Lower lobe of right lung (tissue), 2 donors: ENCODE measurements around the gene LKAAEAR1. TPM values are rescaled to one million over a fixed set of nuclear protein-coding genes. Genes with fewer than 3 reads are reported as not detected.
"Not testable (repeated sequence)": the region's sequence is repeated elsewhere in the genome, so short reads cannot be mapped to it uniquely, and the experiment has no call there.

Source experiments
- ATAC-seq, 2 donors: fragments of 200-7000 bp; cut with Tn5 transposase; one replicate each; pipeline ENCODE4 v1.9.1; 2020 to 2022; ENCODE audit warnings: mild to moderate bottlenecking in 2 of 2, moderate library complexity in 2 of 2
- DNase-seq: peaks from one replicate; pipeline ENCODE4 v3.0.0-alpha.2; 2020
- H3K27ac ChIP-seq: fragments of 200-600 bp; one replicate; pipeline ENCODE4 v1.8.0; 2022
- H3K27me3 ChIP-seq: fragments of 200-600 bp; one replicate; pipeline ENCODE4 v1.8.0; 2022; ENCODE audit warnings: low read depth
- H3K36me3 ChIP-seq: fragments of 200-600 bp; one replicate; pipeline ENCODE4 v1.8.0; 2022; ENCODE audit warnings: mild to moderate bottlenecking
- H3K4me1 ChIP-seq: fragments of 200-600 bp; one replicate; pipeline ENCODE4 v1.8.0; 2022
- H3K4me3 ChIP-seq: fragments of 200-600 bp; one replicate; pipeline ENCODE4 v1.8.0; 2022; ENCODE audit warnings: mild to moderate bottlenecking
- H3K9me3 ChIP-seq: fragments of 200-600 bp; one replicate; pipeline ENCODE4 v1.8.0; 2022
- intact Hi-C: fragments of 100-400 bp; cut with DNase I; formaldehyde crosslinking; loops from one replicate; pipeline ENCODE4 v1.11.0; 2022
- total RNA-seq: library from RNA; stranded (reverse); fragmentation: NEBNext Ultra II Directional; extraction: Animal tissue kit (Norgen Biotek cat#: 25700); gene quantifications from one replicate; pipeline ENCODE4 v1.2.1, GENCODE V29; 2021
- TF ChIP-seq, protein P1 (sequence below): fragments of 200-600 bp; IDR thresholded peaks from one replicate; pipeline ENCODE4 v1.8.0; 2022; ENCODE audit warnings: antibody characterized with exemption, mild to moderate bottlenecking
- donor health status: DM: no; HTN: yes; CAD: no; lungs with severe emphysema.

Gene LKAAEAR1
- total RNA-seq, 1 donor from 2014 or later, result 0.97 TPM

DNA sequence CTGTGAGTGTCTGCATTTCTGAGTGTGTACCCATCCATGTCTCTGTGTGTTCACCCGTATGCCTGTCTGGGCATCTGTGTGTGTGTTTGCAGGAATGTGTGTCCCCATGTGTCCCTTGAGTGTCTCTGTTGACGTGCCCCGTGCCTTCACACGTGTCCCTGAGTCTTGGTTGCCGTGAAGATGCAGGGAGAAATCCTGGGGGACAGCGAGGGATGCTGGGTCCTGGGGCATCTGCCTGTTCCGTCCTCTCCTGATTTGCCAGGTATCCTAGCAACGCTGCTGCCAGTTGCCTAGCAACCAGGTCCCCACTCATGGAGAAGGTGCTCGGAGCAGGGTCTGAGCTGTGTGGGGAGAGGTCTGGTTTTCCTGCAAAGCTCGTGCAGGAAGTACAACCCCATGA is 6.0 kb upstream of the LKAAEAR1 start:
- no peaks in the 10 kb centered on the region for H3K4me1 ChIP-seq
- TF ChIP-seq, protein P1, sequence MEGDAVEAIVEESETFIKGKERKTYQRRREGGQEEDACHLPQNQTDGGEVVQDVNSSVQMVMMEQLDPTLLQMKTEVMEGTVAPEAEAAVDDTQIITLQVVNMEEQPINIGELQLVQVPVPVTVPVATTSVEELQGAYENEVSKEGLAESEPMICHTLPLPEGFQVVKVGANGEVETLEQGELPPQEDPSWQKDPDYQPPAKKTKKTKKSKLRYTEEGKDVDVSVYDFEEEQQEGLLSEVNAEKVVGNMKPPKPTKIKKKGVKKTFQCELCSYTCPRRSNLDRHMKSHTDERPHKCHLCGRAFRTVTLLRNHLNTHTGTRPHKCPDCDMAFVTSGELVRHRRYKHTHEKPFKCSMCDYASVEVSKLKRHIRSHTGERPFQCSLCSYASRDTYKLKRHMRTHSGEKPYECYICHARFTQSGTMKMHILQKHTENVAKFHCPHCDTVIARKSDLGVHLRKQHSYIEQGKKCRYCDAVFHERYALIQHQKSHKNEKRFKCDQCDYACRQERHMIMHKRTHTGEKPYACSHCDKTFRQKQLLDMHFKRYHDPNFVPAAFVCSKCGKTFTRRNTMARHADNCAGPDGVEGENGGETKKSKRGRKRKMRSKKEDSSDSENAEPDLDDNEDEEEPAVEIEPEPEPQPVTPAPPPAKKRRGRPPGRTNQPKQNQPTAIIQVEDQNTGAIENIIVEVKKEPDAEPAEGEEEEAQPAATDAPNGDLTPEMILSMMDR, result no peak
- no peak overlapping the region for H3K27ac ChIP-seq
- H3K4me3 ChIP-seq, result no peak overlapping the region
- H3K9me3 ChIP-seq, result no peaks in the 10 kb centered on the region
- no peak for ATAC-seq
- DNase-seq, result no peak
- intact Hi-C loops, result no loop called here
- peaks cover 14% of the 10 kb centered on the region for H3K27me3 ChIP-seq
- H3K36me3 ChIP-seq, result no peaks in the 10 kb centered on the region

- ATAC-seq, H3K4me3 ChIP-seq, DNase-seq, intact Hi-C loops, H3K9me3 ChIP-seq, H3K27ac ChIP-seq, H3K36me3 ChIP-seq: not testable (repeated sequence)
- Histone ChIP-seq H3K27me3 (peaks cover 29% of the 10 kb centered on the region), H3K4me1 (peaks cover 12% of the 10 kb centered on the region)
Observed at GRCh38 chr20:64088586-64088985, 4.4 kb upstream of the LKAAEAR1 start.

GRCh38 chr20:64087226-64087825 is 3.1 kb upstream of the LKAAEAR1 start:
- H3K27ac ChIP-seq, DNase-seq, H3K36me3 ChIP-seq, H3K4me3 ChIP-seq, intact Hi-C loops, ATAC-seq, H3K9me3 ChIP-seq: not testable (repeated sequence)
- Histone ChIP-seq H3K27me3 (peaks cover 29% of the 10 kb centered on the region), H3K4me1 (peaks cover 22% of the 10 kb centered on the region)

DNA sequence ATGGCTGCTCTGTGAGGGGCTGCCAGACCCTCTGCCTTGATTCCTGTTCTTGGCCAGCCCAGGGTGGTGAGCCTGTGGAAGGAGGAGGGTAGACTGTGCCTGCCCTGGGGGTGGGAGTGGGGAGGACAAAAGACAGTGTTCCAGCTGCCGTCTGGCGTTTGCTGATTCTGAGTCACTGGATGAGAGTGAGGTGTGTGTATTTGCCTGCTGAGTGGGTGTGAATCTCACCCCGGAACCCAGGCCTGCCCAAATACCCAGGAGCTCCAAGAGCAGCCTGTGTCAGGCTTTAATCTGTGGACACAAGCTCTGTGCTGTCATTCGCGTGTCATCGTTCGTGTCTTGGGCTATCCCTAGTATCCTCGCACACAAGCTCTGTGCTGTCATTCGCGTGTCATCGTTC is 2.6 kb upstream of the LKAAEAR1 start:
- Histone ChIP-seq H3K27ac (no peak overlapping the region), H3K4me3 (no peak overlapping the region), H3K36me3 (no peaks in the 10 kb centered on the region), H3K9me3 (no peaks in the 10 kb centered on the region), H3K4me1 (peaks cover 27% of the 10 kb centered on the region), H3K27me3 (peaks cover 29% of the 10 kb centered on the region)
- DNase-seq (no peak), ATAC-seq (no peak)
- TF ChIP-seq, protein P1, result no peak
- intact Hi-C loops, result no loop called here

DNA sequence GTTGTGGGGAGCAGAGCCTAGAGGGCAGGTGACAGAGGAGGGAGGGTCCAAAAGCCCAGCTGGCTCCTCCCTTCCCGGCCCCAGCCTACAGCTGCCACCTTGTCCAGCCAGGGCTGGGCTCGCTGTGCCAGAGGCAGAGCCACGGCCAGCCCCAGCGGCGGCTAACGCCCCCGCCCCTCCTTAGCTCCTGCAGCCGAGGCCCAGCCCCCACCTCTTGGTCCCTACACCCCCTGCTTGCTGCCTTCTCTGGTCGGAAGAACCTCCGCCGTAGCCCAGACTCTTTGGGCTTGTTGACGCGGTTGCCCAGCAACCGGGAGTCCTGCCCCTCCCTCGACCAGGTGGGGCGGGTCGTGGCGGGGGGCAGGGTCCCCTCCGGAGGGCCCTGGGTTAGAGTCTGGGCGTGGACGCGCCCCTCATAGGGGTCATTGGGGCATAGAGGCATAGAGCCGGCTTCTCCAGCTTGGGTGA is 521 bp upstream of the LKAAEAR1 start:
- intact Hi-C loops, result no loop called here
- Histone ChIP-seq H3K4me3 (no peak overlapping the region), H3K4me1 (peaks cover 27% of the 10 kb centered on the region), H3K36me3 (no peaks in the 10 kb centered on the region), H3K9me3 (no peaks in the 10 kb centered on the region), H3K27ac (no peak overlapping the region), H3K27me3 (peaks cover 29% of the 10 kb centered on the region)
- TF ChIP-seq, protein P1, result no peak
- DNase-seq (no peak), ATAC-seq (no peak)

GRCh38 chr20:64083378-64083803 is 807 bp downstream of the LKAAEAR1 start:
- TF ChIP-seq, protein P1, result peak; percentile 72
- Histone ChIP-seq H3K4me3 (peak overlapping the region; percentile 60), H3K9me3 (no peaks in the 10 kb centered on the region), H3K4me1 (peaks cover 35% of the 10 kb centered on the region), H3K36me3 (no peaks in the 10 kb centered on the region), H3K27ac (no peak overlapping the region), H3K27me3 (peaks cover 29% of the 10 kb centered on the region)
- DNase-seq (peak; percentile 88), ATAC-seq (peak; percentile 52 to 63)
- intact Hi-C loops, result no loop called here
